ENCODE data around the gene PRKCE. TPM values are rescaled to one million over a fixed set of nuclear protein-coding genes. Genes with fewer than 3 reads are reported as not detected.

PRKCE gene
- total and polyA plus RNA-seq, 11 donors, result 4.1 to 22.3 (median 16.2) TPM

DNA sequence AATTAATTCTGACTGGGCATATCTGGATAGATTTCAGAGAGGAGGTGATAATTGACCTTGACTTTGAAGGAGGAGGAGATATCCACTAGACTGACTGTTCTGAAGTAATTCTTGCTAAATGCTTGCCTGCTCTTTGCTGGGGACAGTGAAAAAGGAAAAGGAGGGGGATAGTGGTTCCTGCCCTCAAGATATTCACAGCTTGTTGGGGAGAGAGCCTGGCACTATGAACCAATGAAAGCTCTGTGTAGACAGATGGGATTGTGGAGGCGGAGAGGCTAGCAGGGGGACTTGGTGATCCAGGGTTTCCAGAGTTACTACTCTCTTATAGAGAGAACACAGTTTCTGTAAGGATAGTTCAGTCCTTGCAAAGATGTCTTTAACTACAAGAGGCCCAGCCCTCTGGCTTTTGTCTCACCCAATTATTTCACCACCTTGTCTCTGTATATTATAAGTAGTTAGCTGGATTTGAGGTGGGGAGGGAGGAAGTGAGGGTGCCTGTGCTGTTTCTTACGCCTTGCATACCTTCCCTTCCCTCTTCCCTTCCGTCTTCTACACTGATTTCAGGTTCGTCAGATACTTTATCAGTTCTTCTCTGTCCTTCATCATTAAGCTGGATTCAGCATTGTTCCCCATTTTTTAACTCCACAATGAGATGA is 190.4 kb downstream of the PRKCE start:
- intact Hi-C loops (cut with DNase I), result no loop called here
- WGBS, 4 donors, result 87 to 95% (median 91%) methylated on average over 4 of the region's 4 CpGs
- peaks cover 0 to 47% (median 31%) of the 10 kb centered on the region in 12 donors for H3K4me1 ChIP-seq

DNA sequence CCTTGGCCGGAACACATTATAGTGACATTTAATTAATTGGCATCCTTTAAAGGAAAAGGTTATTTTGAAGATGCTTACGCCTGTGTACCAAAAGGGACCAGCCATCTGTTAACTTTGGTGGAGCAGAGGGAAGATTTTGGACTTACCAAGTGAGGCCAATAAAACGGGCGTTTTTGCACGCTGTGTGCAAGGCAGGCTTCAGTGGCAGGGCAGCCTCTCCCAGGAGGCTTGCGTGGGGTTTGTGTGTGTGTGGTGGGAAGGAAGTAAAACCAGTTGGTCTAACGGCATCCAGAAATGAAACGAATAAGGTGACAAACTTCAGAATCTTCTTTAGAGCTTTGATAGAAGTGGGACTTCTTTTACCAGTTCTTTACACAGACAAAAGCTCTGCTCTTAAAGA is 191.7 kb downstream of the PRKCE start:
- TF ChIP-seq, protein P1, sequence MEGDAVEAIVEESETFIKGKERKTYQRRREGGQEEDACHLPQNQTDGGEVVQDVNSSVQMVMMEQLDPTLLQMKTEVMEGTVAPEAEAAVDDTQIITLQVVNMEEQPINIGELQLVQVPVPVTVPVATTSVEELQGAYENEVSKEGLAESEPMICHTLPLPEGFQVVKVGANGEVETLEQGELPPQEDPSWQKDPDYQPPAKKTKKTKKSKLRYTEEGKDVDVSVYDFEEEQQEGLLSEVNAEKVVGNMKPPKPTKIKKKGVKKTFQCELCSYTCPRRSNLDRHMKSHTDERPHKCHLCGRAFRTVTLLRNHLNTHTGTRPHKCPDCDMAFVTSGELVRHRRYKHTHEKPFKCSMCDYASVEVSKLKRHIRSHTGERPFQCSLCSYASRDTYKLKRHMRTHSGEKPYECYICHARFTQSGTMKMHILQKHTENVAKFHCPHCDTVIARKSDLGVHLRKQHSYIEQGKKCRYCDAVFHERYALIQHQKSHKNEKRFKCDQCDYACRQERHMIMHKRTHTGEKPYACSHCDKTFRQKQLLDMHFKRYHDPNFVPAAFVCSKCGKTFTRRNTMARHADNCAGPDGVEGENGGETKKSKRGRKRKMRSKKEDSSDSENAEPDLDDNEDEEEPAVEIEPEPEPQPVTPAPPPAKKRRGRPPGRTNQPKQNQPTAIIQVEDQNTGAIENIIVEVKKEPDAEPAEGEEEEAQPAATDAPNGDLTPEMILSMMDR (IDR thresholded peaks at IDR 0.05), result no peak
- TF ChIP-seq POLR2A (IDR thresholded peaks at IDR 0.05), result no peak
- 71 to 87% (median 80%) methylated on average over 8 of the region's 8 CpGs for WGBS, 4 donors
- intact Hi-C loops (cut with DNase I), result no loop called here
- DNase-seq (no peak), ATAC-seq (no peak)
- Histone ChIP-seq H3K4me1 (peaks cover 0 to 47% (median 30%) of the 10 kb centered on the region in 12 donors), H3K27me3 (no peaks in the 10 kb centered on the region), H3K27ac (no peak overlapping the region), H3K9me3 (no peaks in the 10 kb centered on the region), H3K4me3 (no peak overlapping the region), H3K36me3 (peaks cover 0 to 5% (median 0%) of the 10 kb centered on the region in 9 donors)

More for the DNA sequence above, 190.4 kb downstream of the PRKCE start:
- Histone ChIP-seq H3K9me3 (no peaks in the 10 kb centered on the region), H3K27ac (no peak overlapping the region), H3K36me3 (peaks cover 0 to 5% (median 0%) of the 10 kb centered on the region in 9 donors), H3K27me3 (no peaks in the 10 kb centered on the region), H3K4me3 (no peak overlapping the region)
- DNase-seq, result no peak
- no peak for TF ChIP-seq POLR2A (IDR thresholded peaks at IDR 0.05)
- TF ChIP-seq, protein P1 (IDR thresholded peaks at IDR 0.05), result no peak
- no peak for ATAC-seq

DNA sequence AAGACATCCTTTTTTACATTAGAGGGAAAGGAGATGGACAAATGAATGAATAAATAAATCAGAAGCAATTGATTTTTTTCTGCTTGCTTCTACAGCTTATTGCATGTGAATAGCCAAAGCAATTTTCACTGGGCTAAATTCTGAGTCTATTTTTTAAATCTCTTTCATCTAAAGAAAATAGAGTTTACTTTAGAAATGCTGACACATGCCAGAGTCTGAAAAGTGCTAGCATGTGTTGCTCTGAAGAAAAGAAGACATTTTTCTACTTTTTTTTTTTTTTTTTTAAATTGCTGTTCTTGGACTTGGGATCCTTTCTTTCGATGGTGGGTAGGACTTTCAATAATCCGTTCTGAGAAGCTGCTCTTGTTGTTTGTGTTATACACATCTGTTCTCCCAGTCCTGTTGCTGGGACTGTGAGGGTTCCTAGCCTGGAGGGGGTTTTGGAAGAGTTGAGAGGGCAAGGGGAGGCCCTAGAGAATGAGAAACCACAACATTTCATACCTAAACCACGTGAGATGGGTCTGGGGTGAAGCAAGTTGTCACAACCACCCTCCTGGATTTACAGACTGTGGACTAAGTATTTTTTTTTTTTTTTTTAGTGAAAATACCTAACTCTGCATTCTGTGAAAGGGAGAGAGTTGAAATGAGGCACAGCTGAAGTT is 193.5 kb downstream of the PRKCE start:
- intact Hi-C loops (cut with DNase I), result no loop called here
- Histone ChIP-seq H3K4me1 (peaks cover 0 to 40% (median 20%) of the 10 kb centered on the region in 12 donors), H3K27me3 (no peaks in the 10 kb centered on the region), H3K27ac (no peak overlapping the region), H3K4me3 (no peak overlapping the region), H3K36me3 (peaks cover 0 to 5% (median 0%) of the 10 kb centered on the region in 9 donors), H3K9me3 (no peaks in the 10 kb centered on the region)
- DNase-seq, result no peak
- no peak for TF ChIP-seq POLR2A (IDR thresholded peaks at IDR 0.05)
- TF ChIP-seq, protein P1 (IDR thresholded peaks at IDR 0.05), result no peak
- WGBS, 4 donors, result 73 to 88% (median 80%) methylated on average over 3 of the region's 3 CpGs
- ATAC-seq, result no peak

DNA sequence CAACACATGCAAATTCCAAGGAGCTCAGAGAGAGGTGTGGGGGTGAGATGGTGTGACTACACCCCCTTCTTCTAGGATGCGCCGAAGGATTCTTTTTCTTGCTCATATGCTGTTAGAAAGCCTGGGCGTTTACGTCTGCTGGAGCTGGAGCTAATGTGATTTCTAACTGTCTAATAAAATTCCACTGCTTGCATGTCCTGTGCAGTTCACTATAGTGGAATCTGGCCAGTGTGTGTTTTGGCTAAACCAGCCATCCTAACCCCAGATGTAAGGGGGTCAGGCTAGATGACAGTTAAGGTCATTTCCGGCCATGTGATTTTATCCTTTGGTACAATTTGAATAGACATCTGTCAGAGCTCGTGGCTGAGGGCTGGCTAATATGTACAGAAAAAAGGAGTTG is 194.1 kb downstream of the PRKCE start:
- intact Hi-C loops (cut with DNase I), result no loop called here
- TF ChIP-seq, protein P1 (IDR thresholded peaks at IDR 0.05), result no peak
- no peak for TF ChIP-seq POLR2A (IDR thresholded peaks at IDR 0.05)
- no peak overlapping the region for H3K4me3 ChIP-seq
- H3K9me3 ChIP-seq, result no peaks in the 10 kb centered on the region
- ATAC-seq (peak in 1 of 4 donors; percentile 34), DNase-seq (no peak)
- H3K27me3 ChIP-seq, result no peaks in the 10 kb centered on the region
- H3K27ac ChIP-seq, result no peak overlapping the region
- H3K36me3 ChIP-seq, result peaks cover 0 to 5% (median 0%) of the 10 kb centered on the region in 9 donors
- 71 to 83% (median 77%) methylated on average over 6 of the region's 6 CpGs for WGBS, 4 donors
- peaks cover 0 to 36% (median 15%) of the 10 kb centered on the region in 12 donors for H3K4me1 ChIP-seq
